Stomach (tissue), 9 donors: ENCODE results near the gene DUSP12. TPM values are rescaled to one million over a fixed set of nuclear protein-coding genes. Genes with fewer than 3 reads are reported as not detected.
A peak's percentile ranks its signal among the peaks of the same experiment; 100 is the strongest.
"Not testable (repeated sequence)": the region's sequence is repeated elsewhere in the genome, so short reads cannot be mapped to it uniquely, and the experiment has no call there.

Experiments
- DNase-seq, 2 donors: peaks; one replicate each; pipeline versions ENCODE4 v3.0.0 to v3.0.0-alpha.2; 2013 to 2019
- H3K27ac ChIP-seq, 5 donors: fragments of 200-600 bp in 4 of 5; sonication (generic) in 4 of 5; one replicate each; pipeline ENCODE4 v1.5.1; 2013 to 2019; ENCODE audit warnings: mild to moderate bottlenecking in 1 of 5, moderate library complexity in 1 of 5
- H3K27me3 ChIP-seq, 3 donors: fragments of 200-600 bp; sonication (generic); one replicate each; pipeline ENCODE4 v1.5.1; 2017 to 2019; ENCODE audit warnings: mixed run types in 1 of 3
- H3K36me3 ChIP-seq, 4 donors: fragments of 200-600 bp; sonication (generic); 1 replicate in 3 of 4; 2 replicates in 1 of 4; pipeline ENCODE4 v1.5.1; 2016 to 2019
- H3K4me1 ChIP-seq, 4 donors: fragments of 200-600 bp; sonication (generic); one replicate each; pipeline ENCODE4 v1.5.1; 2016 to 2019
- H3K4me3 ChIP-seq, 4 donors: fragments of 200-600 bp; sonication (generic) in 3 of 4; one replicate each; pipeline ENCODE4 v1.5.1; 2016 to 2019; ENCODE audit warnings: mild to moderate bottlenecking in 1 of 4
- H3K9me3 ChIP-seq, 4 donors: fragments of 200-600 bp; sonication (generic); one replicate each; pipeline ENCODE4 v1.5.1; 2016 to 2019
- CTCF ChIP-seq, 7 experiments: fragments of 450-650 bp in 4 of 7; fragments of 200-600 bp in 3 of 7; sonication (generic) in 3 of 7; IDR thresholded peaks; one replicate each; pipeline ENCODE4 v1.5.1; 2016 to 2019; ENCODE audit warnings: antibody characterized with exemption in 7 of 7, control low read depth in 2 of 7, mild to moderate bottlenecking in 1 of 7
- EP300 ChIP-seq: sonication (generic); formaldehyde crosslinking; IDR thresholded peaks from one replicate; pipeline ENCODE4 v1.6.1; 2017; ENCODE audit warnings: antibody characterized with exemption
- POLR2A ChIP-seq, 4 donors: fragments of 450-650 bp; IDR thresholded peaks; one replicate each; pipeline ENCODE4 v1.6.1; 2016; ENCODE audit warnings: antibody characterized with exemption in 4 of 4, control low read depth in 2 of 4, mild to moderate bottlenecking in 1 of 4, moderate library complexity in 1 of 4
- POLR2AphosphoS5 ChIP-seq, 3 donors: sonication (generic); formaldehyde crosslinking; IDR thresholded peaks; one replicate each; pipeline ENCODE4 v1.6.1; 2016; ENCODE audit warnings: antibody characterized with exemption in 3 of 3
- WGBS, 5 donors: extraction: QIAGEN DNeasy Blood & Tissue Kit in 3 of 5; methylation state at CpG; one replicate each; pipeline versions ENCODE4 v1.1.5 to v1.1.7; 2013 to 2018; 5-methylcytosine and 5-hydroxymethylcytosine counted together
- intact Hi-C: fragments of 100-400 bp; cut with DNase I; formaldehyde crosslinking; loops from one replicate; pipeline ENCODE4 v1.15.1; 2023; ENCODE audit warnings: low total_unique reads
- polyA plus RNA-seq, 3 donors: library from polyadenylated mRNA; stranded (reverse); fragments of 200-250 nt; gene quantifications; one replicate each; pipeline ENCODE4 v1.2.3, GENCODE V29; 2013
- total RNA-seq, 5 donors: library from RNA; depleted of rRNA; stranded (reverse); fragments of >200 nt; gene quantifications; one replicate each; pipeline versions ENCODE4 v1.1.0 to v1.2.3, GENCODE V29; 2014 to 2016
- donor health status: healthy with polysubstance abuse.
- donor health status: Bipolar disorder and iron deficiency.
- donor health status: healthy.

The DUSP12 gene
- total and polyA plus RNA-seq, 8 donors: 1.8 to 39.1 (median 21.2) TPM

- Histone ChIP-seq H3K4me3 (no peak overlapping the region), H3K27ac (no peak overlapping the region), H3K27me3 (peaks cover 0 to 58% (median 0%) of the 10 kb centered on the region in 3 donors), H3K9me3 (no peaks in the 10 kb centered on the region), H3K36me3 (no peaks in the 10 kb centered on the region), H3K4me1 (peaks cover 8 to 16% (median 15%) of the 10 kb centered on the region in 4 donors)
- intact Hi-C loops: no loop called here
- WGBS, 5 donors: 52 to 65% (median 65%) methylated on average over 8 of the region's 8 CpGs
- TF ChIP-seq CTCF (IDR thresholded peaks at IDR 0.05) (no peak), POLR2A (IDR thresholded peaks at IDR 0.05) (no peak), EP300 (no peak), POLR2AphosphoS5 (IDR thresholded peaks at IDR 0.05) (no peak)
- DNase-seq: no peak
Measured at GRCh38 chr1:161721738-161722343, 27.7 kb upstream of the DUSP12 start.

- Histone ChIP-seq H3K36me3 (no peaks in the 10 kb centered on the region), H3K4me1 (peaks cover 8 to 19% (median 16%) of the 10 kb centered on the region in 4 donors), H3K27me3 (peaks cover 0 to 58% (median 0%) of the 10 kb centered on the region in 3 donors), H3K9me3 (no peaks in the 10 kb centered on the region), H3K4me3 (no peak overlapping the region), H3K27ac (no peak overlapping the region)
- TF ChIP-seq POLR2AphosphoS5 (IDR thresholded peaks at IDR 0.05) (no peak), POLR2A (IDR thresholded peaks at IDR 0.05) (no peak), EP300 (no peak)
- no peak for DNase-seq
- WGBS, 5 donors: 90 to 100% (median 96%) methylated on average over 1 of the region's 1 CpG
- intact Hi-C loops: no loop called here
Measured at GRCh38 chr1:161722406-161722805, 27.2 kb upstream of the DUSP12 start.

- Histone ChIP-seq H3K9me3 (no peaks in the 10 kb centered on the region), H3K27ac (no peak overlapping the region), H3K36me3 (no peaks in the 10 kb centered on the region), H3K27me3 (peaks cover 0 to 59% (median 0%) of the 10 kb centered on the region in 3 donors), H3K4me1 (peaks cover 8 to 26% (median 19%) of the 10 kb centered on the region in 4 donors), H3K4me3 (no peak overlapping the region)
- peak in 1 of 2 donors; percentile 65 for DNase-seq
- WGBS, 5 donors: 69 to 98% (median 80%) methylated on average over 5 to 8 of the region's 8 CpGs
- no peak for TF ChIP-seq POLR2AphosphoS5 (IDR thresholded peaks at IDR 0.05)
- no peak for TF ChIP-seq POLR2A (IDR thresholded peaks at IDR 0.05)
- TF ChIP-seq CTCF (IDR thresholded peaks at IDR 0.05): no peak
- no peak for TF ChIP-seq EP300
- intact Hi-C loops: no loop called here
Measured at GRCh38 chr1:161723459-161724141, 26.0 kb upstream of the DUSP12 start.

- Histone ChIP-seq H3K4me3 (peak overlapping the region; percentile 68 to 93 (median 78)), H3K27me3 (peaks cover 0 to 60% (median 0%) of the 10 kb centered on the region in 3 donors), H3K4me1 (peaks cover 8 to 26% (median 19%) of the 10 kb centered on the region in 4 donors), H3K27ac (peak overlapping the region; percentile 79 to 90 (median 88))
- DNase-seq, intact Hi-C loops, H3K9me3 ChIP-seq, H3K36me3 ChIP-seq: not testable (repeated sequence)
- 47 to 56% (median 49%) methylated on average over 22 of the region's 22 CpGs for WGBS, 5 donors
Measured at GRCh38 chr1:161725258-161725907, 24.2 kb upstream of the DUSP12 start.

GRCh38 chr1:161725908-161726472, 23.6 kb upstream of the DUSP12 start:
- 0 to 1% (median 1%) methylated on average over 33 to 34 of the region's 34 CpGs for WGBS, 5 donors
- intact Hi-C loops: no loop called here
- peak overlapping the region; percentile 79 to 90 (median 88) for H3K27ac ChIP-seq
- DNase-seq: peak; percentile 48 to 71
- TF ChIP-seq EP300 (no peak), POLR2A (IDR thresholded peaks at IDR 0.05) (no peak), POLR2AphosphoS5 (IDR thresholded peaks at IDR 0.05) (no peak), CTCF (IDR thresholded peaks at IDR 0.05) (peak in 3 of 7 experiments; percentile 10 to 20 (median 17))
- H3K4me3 ChIP-seq: peak overlapping the region; percentile 68 to 93 (median 78)
- no peaks in the 10 kb centered on the region for H3K9me3 ChIP-seq
- peaks cover 0 to 63% (median 0%) of the 10 kb centered on the region in 3 donors for H3K27me3 ChIP-seq
- peaks cover 8 to 26% (median 19%) of the 10 kb centered on the region in 4 donors for H3K4me1 ChIP-seq
- no peaks in the 10 kb centered on the region for H3K36me3 ChIP-seq
